Measurements from ENCODE around the gene GALNT13.

- TF ChIP-seq JUND (IDR thresholded peaks at IDR 0.05) (no peak), CTCF (IDR thresholded peaks at IDR 0.05; ENCODE audit: low read depth, low read length, missing input control) (no peak), REST (IDR thresholded peaks at IDR 0.05) (no peak), ZBTB33 (IDR thresholded peaks at IDR 0.05) (no peak), EGR1 (IDR thresholded peaks at IDR 0.05; ENCODE audit: low read depth in 2 of 2) (no peak), MAX (IDR thresholded peaks at IDR 0.05) (no peak), RAD21 (IDR thresholded peaks at IDR 0.05) (no peak), GABPA (IDR thresholded peaks at IDR 0.05 in 1 of 2, conservative IDR thresholded peaks at IDR 0.05 in 1 of 2) (no peak), YY1 (IDR thresholded peaks at IDR 0.05) (no peak), SP1 (IDR thresholded peaks at IDR 0.05) (no peak), TAF1 (conservative IDR thresholded peaks at IDR 0.05) (no peak)
These were observed 160.5 kb downstream of the GALNT13 start for GRCh38 chr2:154032220-154032619.

All from liver (tissue), 3 donors.